OCI-LY7 (cell line): Measurements from ENCODE around the gene SCAF1.

Experiments used
- CTCF ChIP-seq: fragments of 200-600 bp; sonication (generic); conservative IDR thresholded peaks from 2 replicates; pipeline ENCODE4 v1.5.1; 2014; ENCODE audit warnings: mild to moderate bottlenecking, antibody characterized with exemption, low read length, moderate library complexity, mixed read lengths
- EZH2phosphoT487 ChIP-seq: fragments of 200-600 bp; sonication (generic); IDR thresholded peaks from 2 replicates; pipeline ENCODE4 v1.6.1; 2018; ENCODE audit warnings: low read depth, borderline replicate concordance, mild to moderate bottlenecking, mixed run types, antibody characterized with exemption, low read length, moderate library complexity, mixed read lengths

GRCh38 chr19:49639401-49640112 is 2.5 kb upstream of the SCAF1 start:
- TF ChIP-seq CTCF (no peak), EZH2phosphoT487 (no peak)
